NCI-H128 (cell line): ENCODE results near the gene DEPDC5.
"Not testable (repeated sequence)": the region's sequence is repeated elsewhere in the genome, so short reads cannot be mapped to it uniquely, and the experiment has no call there.

Source experiments
- DNase-seq: peaks from one replicate; lab custom pipeline; 2025; ENCODE audit not compliant: unreplicated experiment; lab: John Stamatoyannopoulos, UW

DEPDC5 gene

GRCh38 chr22:31753634-31754501 lies at the start of gene DEPDC5:
TSS of gene DEPDC5 (plus strand) at chr22:31754019. CDS start at chr22:31754922, 903 bp downstream.
- DNase-seq = peak; percentile 84

- no peak for DNase-seq
Observed at GRCh38 chr22:31707519-31707918, 46.3 kb upstream of the DEPDC5 start.

GRCh38 chr22:31711226-31711625 lies 42.6 kb upstream of the DEPDC5 start:
- DNase-seq = not testable (repeated sequence)

GRCh38 chr22:31715147-31715778 lies 38.6 kb upstream of the DEPDC5 start:
- DNase-seq = no peak

GRCh38 chr22:31719850-31720471 lies 33.9 kb upstream of the DEPDC5 start:
- DNase-seq = no peak

- no peak for DNase-seq
Observed at GRCh38 chr22:31723723-31724122, 30.1 kb upstream of the DEPDC5 start.

- no peak for DNase-seq
Observed at GRCh38 chr22:31726692-31727091, 27.1 kb upstream of the DEPDC5 start.

- no peak for DNase-seq
Observed at GRCh38 chr22:31728857-31729256, 25.0 kb upstream of the DEPDC5 start.

- no peak for DNase-seq
Observed at GRCh38 chr22:31730344-31730711, 23.5 kb upstream of the DEPDC5 start.

- DNase-seq = no peak
Observed at GRCh38 chr22:31732089-31732829, 21.6 kb upstream of the DEPDC5 start.

GRCh38 chr22:31733580-31734079 lies 20.2 kb upstream of the DEPDC5 start:
- no peak for DNase-seq

- no peak for DNase-seq
Observed at GRCh38 chr22:31734512-31734911, 19.3 kb upstream of the DEPDC5 start.

GRCh38 chr22:31736458-31736857 lies 17.4 kb upstream of the DEPDC5 start:
- no peak for DNase-seq

GRCh38 chr22:31737932-31738331 lies 15.9 kb upstream of the DEPDC5 start:
- DNase-seq = no peak

GRCh38 chr22:31738566-31738965 lies 15.3 kb upstream of the DEPDC5 start:
- no peak for DNase-seq

- DNase-seq = no peak
Observed at GRCh38 chr22:31739795-31740201, 14.0 kb upstream of the DEPDC5 start.

GRCh38 chr22:31740314-31740713 lies 13.5 kb upstream of the DEPDC5 start:
- DNase-seq = not testable (repeated sequence)

GRCh38 chr22:31742115-31742514 lies 11.7 kb upstream of the DEPDC5 start:
- DNase-seq = no peak

GRCh38 chr22:31742682-31743081 lies 11.1 kb upstream of the DEPDC5 start:
- DNase-seq = no peak

- DNase-seq = no peak
Observed at GRCh38 chr22:31743871-31744270, 9.9 kb upstream of the DEPDC5 start.

- no peak for DNase-seq
Observed at GRCh38 chr22:31747441-31747840, 6.4 kb upstream of the DEPDC5 start.
